ENCODE measurements around the gene NUTM2F. TPM values are rescaled to one million over a fixed set of nuclear protein-coding genes. Genes with fewer than 3 reads are reported as not detected.

NUTM2F gene
- total and polyA plus RNA-seq, 9 of the 15 experiments (the other 6 are each of a cell fraction or from before 2014, with no cell fraction given) = 0.04 TPM; not detected in 8

GRCh38 chr9:94300470-94301301 is 27.8 kb downstream of the NUTM2F start:
- FAIRE-seq (peak; percentile 98), DNase-seq (ENCODE audit: extremely low read depth in 1 of 4, low spot score in 3 of 4) (peak; percentile 51 to 96 (median 67)), ATAC-seq (peak; percentile 91)
- H3K9me3 ChIP-seq (replicated peaks; ENCODE audit: control insufficient read depth, insufficient read depth, low read depth, low read length) = no peaks in the 10 kb centered on the region
- intact Hi-C loops (cut with micrococcal nuclease) (no loop called here), in situ Hi-C loops (cut with MboI) (no loop called here)
- WGBS (ENCODE audit: insufficient coverage, low coverage, missing lambda C conversion rate) = 12% methylated on average over 20 of the region's 20 CpGs
- no peaks in the 10 kb centered on the region for H4K20me1 ChIP-seq (replicated peaks; ENCODE audit: control insufficient read depth, insufficient read depth, low read length)
- ChIA-PET CTCF (ENCODE audit: low intra/inter-chr PET ratio) (no interaction called here), POLR2A (interaction anchor here (0.6 to 1.4 kb wide), 3 partner anchors 8 to 11 kb away, joined by 3 to 4 read pairs (median 4); no protein-coding TSS in a partner anchor)
- H3K27ac ChIP-seq (ENCODE audit: extremely low read depth, low read depth, low read length) = peak overlapping the region; percentile 57
- H3K9me1 ChIP-seq (ENCODE audit: control insufficient read depth, insufficient read depth, low read length) = peaks cover 5% of the 10 kb centered on the region
- H3K4me1 ChIP-seq (replicated peaks in 1 of 2; ENCODE audit: control insufficient read depth in 2 of 2, insufficient read depth in 2 of 2, low read length in 2 of 2) = peaks cover 24 to 47% of the 10 kb centered on the region in 2 experiments
- peak overlapping the region; percentile 33 for H2AFZ ChIP-seq (ENCODE audit: low read depth, low read length)
- H3K36me3 ChIP-seq (ENCODE audit: control insufficient read depth, insufficient read depth, low read length) = peaks cover 2% of the 10 kb centered on the region; the same call in 1 of the 3 replicates
- peak overlapping the region in 1 of 2 experiments; percentile 63; a peak in 1 of 4 replicates for H3K9ac ChIP-seq (ENCODE audit: insufficient read depth in 1 of 2, low read depth in 2 of 2, low read length in 2 of 2)
- peak overlapping the region; percentile 71 for H3K4me2 ChIP-seq (ENCODE audit: insufficient read depth, low read length)
- no peak overlapping the region for H3K4me3 ChIP-seq
- no peaks in the 10 kb centered on the region for H3K79me2 ChIP-seq (ENCODE audit: control insufficient read depth, insufficient read depth, low read length)
- H3K27me3 ChIP-seq (ENCODE audit: control insufficient read depth in 2 of 2, insufficient read depth in 2 of 2, low read length in 2 of 2) = no peaks in the 10 kb centered on the region
- no TSS peak for BruUV-seq (replicated peaks)
- peak in 1 of 2 experiments; percentile 86; a peak in 2 of 4 replicates for TF ChIP-seq RCOR1 (IDR thresholded peaks at IDR 0.05; ENCODE audit: borderline replicate concordance in 1 of 2, low read depth in 2 of 2, low read length in 2 of 2)
- no peak for TF ChIP-seq KLF6 (CRISPR knock-in tag; IDR thresholded peaks at IDR 0.05; ENCODE audit: borderline replicate concordance)
- peak; percentile 24; the same call in 1 of the 2 replicates for TF ChIP-seq TEAD4 (IDR thresholded peaks at IDR 0.05; ENCODE audit: low read length)
- no peak for TF ChIP-seq TEAD4 (CRISPR knock-in tag; IDR thresholded peaks at IDR 0.05; ENCODE audit: borderline replicate concordance)
- no peak for TF ChIP-seq NR2C2 (CRISPR knock-in tag; IDR thresholded peaks at IDR 0.05)
- TF ChIP-seq NR2C2 (tag; IDR thresholded peaks at IDR 0.05) = peak; percentile 44; the same call in 1 of the 2 replicates
- peak; percentile 45; the same call in 1 of the 2 replicates for TF ChIP-seq SMARCE1 (IDR thresholded peaks at IDR 0.05)
- TF ChIP-seq GABPB1 (CRISPR knock-in tag; IDR thresholded peaks at IDR 0.05) = 0 out of 2 replicates have a peak, but pooled peaks have one; percentile 40
- TF ChIP-seq, protein P1, sequence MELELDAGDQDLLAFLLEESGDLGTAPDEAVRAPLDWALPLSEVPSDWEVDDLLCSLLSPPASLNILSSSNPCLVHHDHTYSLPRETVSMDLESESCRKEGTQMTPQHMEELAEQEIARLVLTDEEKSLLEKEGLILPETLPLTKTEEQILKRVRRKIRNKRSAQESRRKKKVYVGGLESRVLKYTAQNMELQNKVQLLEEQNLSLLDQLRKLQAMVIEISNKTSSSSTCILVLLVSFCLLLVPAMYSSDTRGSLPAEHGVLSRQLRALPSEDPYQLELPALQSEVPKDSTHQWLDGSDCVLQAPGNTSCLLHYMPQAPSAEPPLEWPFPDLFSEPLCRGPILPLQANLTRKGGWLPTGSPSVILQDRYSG (tag; conservative IDR thresholded peaks at IDR 0.05; ENCODE audit: low read depth) = no peak
- peak; percentile 50 to 69 for TF ChIP-seq NRF1 (conservative IDR thresholded peaks at IDR 0.05 in 1 of 2, IDR thresholded peaks at IDR 0.05 in 1 of 2)
- no peak for TF ChIP-seq ID3 (CRISPR knock-in tag; IDR thresholded peaks at IDR 0.05)
- peak; percentile 69; the same call in 1 of the 2 replicates for TF ChIP-seq ID3 (tag; IDR thresholded peaks at IDR 0.05)
- no peak for TF ChIP-seq DMBX1 (CRISPR knock-in tag; IDR thresholded peaks at IDR 0.05; ENCODE audit: borderline replicate concordance)
- TF ChIP-seq HDAC8 (tag; IDR thresholded peaks at IDR 0.05) = 0 out of 2 replicates have a peak, but pooled peaks have one; percentile 53
- TF ChIP-seq HNRNPUL1 (IDR thresholded peaks at IDR 0.05; ENCODE audit: low read length) = no peak
- peak; percentile 64 for TF ChIP-seq CXXC5 (CRISPR knock-in tag; IDR thresholded peaks at IDR 0.05)
- TF ChIP-seq ZNF589 (CRISPR knock-in tag; IDR thresholded peaks at IDR 0.05; ENCODE audit: low read depth) = peak; percentile 64; the same call in 1 of the 2 replicates
